Measurements from ENCODE around the gene EDA.
A peak's percentile ranks its signal among the peaks of the same experiment; 100 is the strongest.
"Not testable (repeated sequence)": the region's sequence is repeated elsewhere in the genome, so short reads cannot be mapped to it uniquely, and the experiment has no call there.

The EDA gene

DNA sequence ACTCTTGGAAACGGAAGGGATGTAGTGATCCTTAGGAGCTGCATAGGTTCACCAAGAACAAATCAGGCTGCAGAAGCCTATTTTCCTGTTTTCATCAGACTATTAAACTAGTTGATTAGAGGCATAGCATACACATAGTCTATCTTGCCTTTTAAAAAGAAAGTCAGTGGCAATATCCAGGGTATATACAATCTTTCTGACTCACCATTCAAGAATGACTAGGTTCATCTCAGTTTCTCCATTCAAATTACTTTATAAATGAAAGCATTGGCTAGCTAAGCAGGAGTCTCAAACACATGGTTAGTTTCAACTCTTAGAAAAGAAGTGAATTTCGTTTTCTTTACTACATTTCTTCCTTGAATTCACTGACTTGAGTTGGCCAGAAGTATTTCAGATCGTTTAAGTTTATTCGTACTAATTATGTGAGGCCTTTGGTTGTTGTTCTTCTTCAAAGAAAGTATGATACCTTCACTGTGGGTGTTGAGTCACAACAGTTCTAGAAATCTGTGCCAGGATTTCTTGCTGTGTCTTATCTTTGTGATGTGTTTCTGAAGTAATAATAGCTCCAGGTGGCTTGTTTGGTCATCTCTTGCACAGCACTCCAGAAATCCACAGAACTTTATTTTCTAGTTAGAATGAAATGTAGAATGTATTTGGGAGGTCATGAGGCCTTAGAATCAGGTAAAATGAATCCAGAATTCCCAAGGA is 345.6 kb downstream of the EDA start:
- peak; percentile 10 for DNase-seq

DNA sequence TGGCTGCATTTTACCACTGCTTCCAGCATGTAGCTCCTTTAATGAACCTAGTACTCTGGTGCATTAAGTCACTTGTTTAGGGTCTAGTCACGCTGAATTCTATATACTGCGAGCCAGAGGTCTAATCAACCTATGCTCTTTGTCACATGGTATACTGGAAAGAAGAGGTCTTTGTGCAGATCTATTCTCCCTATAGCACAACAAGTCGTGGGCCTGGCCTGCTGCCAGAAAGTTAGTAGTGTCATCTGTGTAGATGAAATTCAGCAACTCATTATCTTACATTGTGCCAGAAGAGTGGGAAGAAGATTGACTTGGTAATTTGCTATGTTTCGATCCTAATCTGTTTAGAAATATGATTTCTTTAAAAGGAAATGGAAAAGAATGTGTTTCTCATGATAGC is 353.0 kb downstream of the EDA start:
- peak; percentile 15 for DNase-seq

DNA sequence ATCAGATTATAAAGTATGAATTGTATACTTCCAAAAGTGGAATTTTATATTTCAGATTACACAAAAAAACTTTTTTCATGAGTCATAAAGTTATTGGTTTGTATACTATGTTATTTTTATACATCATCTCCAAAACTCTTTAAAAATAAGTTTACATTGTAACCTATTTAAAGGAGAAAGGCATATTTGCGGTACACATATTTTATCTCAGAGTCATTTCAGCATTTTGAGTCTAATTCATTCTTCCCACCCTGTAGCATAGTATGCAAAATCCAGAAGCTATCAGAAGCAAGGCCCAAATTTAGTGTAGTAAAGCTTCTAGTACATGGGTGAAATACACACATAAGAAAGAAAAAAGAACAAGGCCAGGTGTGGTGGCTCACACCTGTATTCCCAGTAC is 353.5 kb downstream of the EDA start:
- DNase-seq = no peak

DNA sequence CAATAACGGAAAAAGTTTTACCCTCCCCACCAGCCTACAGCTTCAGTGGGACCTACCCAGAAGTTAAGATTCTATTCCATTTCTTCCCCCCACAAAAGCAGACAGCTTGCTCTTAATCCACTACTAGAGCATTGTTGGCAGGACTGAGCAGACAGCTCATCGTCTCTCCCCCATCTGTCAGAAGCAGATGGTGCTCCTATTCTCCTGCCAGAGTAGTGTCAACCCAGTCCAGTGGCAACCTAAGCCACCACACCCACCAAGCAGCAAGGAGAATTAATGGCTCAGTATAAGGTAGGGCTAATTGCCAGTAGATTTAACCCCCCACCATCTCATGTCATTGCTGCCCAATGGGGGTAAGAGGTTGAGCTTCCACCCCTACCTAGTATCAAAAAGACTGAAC is 371.8 kb downstream of the EDA start:
- no peak for DNase-seq

DNA sequence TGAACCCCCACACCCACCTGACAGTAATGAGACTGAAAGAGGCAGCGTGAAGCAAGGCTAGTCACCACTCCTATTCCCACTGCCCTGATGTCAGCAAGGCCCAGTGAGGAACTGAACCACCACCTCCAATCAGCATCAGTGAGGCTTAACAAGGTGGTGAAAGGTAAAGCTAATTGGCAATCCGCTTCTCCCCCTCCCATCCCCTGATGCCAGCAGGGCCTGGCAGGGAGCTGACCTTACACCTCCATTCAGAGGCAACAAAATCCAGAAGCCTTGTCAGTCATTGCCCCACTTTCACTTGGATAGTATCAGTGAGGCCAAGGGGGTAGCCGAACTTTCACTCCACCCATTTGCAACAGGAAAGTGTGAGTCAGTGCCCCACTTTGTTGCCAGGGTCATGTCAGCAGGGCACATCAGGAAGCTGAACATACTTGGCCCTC is 373.1 kb downstream of the EDA start:
- no peak for DNase-seq

DNA sequence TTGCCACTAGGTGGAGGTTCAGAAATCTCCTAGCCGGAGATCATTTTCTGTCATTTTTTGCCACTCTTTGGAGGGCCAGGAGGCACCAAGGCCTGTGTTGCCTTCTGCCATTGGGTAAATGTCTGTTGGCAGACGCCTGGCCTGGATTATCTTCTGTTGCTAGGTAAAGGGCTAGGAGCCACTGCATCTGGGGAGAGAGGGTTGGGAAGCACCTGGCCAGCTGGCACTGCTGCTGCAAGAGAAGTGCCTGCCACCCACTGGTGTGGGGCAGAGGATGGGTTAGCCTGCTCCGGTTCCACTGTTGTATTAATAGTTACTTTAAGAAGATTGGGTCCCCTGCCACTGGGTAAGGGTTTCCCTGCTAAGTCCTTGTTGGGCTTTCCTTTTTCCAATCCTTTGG is 375.8 kb downstream of the EDA start:
- no peak for DNase-seq

DNA sequence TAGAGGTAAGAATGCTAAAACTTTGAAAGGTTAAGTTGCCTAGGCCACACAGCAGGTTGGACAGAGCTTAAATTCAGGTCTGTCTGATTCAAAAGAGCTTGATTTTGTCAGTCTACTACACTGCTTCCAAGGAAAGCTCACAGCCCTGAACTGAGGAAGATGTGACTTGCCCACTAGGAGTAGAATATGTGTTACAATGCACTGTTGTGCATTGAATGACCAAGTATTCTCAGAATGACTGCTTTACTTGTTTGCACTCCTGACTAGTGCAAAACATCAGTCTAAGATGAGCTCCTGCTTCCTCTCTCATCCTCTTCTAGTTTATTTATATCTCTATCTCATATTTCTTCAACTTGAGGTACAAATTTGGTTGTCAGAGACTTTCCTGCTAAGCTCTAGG is 377.6 kb downstream of the EDA start:
- DNase-seq = no peak

DNA sequence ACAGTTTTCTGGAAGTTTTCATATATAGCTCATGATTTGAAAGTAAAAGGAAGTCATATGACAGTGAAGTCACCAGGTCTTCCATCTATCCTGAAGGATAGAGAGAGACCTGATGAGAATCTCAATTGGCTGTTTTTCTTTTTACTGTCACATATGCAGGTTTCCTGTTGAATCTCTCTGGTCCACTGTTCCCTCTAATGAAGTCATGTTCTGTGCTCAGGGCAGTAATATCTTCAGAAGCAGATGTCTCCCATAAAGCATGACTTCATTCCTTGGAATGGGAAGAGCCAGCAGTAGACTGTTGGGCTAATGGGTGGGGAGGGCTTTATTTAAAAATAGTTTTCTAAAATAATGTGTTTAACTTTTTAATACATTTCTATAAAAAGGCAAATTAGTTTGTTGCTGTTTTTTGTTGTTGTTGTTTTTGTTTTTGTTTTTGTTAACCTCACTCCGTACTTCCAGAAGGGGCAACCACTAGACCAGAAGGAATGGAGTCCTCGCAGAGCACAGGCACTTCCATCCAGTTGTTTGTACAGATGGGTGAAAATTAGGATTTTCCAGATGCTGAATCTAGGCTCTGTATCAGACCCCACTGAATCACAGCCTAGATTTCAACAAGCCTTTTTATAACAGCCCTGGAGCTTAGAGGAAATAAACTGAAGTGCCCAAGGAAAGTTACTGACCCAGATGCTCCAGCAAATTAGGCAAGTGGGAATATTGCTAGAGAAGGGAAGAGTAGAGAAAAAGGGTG is 379.6 kb downstream of the EDA start:
- DNase-seq = no peak

DNA sequence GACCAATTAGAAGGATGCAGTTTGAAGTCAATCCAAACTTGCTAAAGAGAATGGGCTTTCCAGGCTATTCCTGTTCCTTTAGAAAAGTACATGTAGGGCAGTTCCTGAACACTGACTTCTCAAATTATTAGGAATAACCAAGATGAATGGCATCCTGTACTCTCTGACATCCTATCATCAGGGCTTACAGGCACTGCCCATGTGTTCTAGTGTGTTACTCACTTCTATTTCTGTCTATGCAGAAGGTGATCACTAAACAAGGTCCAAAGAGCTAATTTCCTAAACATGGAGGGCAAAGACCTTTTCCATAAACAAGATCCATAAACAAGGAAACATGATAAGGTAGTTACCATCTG is 380.2 kb downstream of the EDA start:
- no peak for DNase-seq

DNA sequence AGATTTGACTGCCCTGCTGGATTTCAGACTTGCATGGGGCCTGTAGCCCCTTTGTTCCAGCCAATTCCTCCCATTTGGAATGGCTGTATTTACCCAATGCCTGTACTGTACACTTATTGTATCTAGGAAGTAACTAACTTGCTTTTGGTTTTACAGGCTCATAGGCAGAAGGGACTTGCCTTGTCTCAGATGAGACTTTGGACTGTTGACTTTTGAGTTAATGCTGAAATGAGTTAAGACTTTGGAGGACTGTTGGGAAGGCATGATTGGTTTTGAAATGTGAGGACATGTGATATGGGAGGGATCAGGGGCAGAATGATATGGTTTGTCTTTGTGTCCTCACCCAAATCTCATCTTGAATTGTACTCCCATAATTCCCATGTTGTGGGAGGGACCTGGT is 382.4 kb downstream of the EDA start:
- not testable (repeated sequence) for DNase-seq

DNA sequence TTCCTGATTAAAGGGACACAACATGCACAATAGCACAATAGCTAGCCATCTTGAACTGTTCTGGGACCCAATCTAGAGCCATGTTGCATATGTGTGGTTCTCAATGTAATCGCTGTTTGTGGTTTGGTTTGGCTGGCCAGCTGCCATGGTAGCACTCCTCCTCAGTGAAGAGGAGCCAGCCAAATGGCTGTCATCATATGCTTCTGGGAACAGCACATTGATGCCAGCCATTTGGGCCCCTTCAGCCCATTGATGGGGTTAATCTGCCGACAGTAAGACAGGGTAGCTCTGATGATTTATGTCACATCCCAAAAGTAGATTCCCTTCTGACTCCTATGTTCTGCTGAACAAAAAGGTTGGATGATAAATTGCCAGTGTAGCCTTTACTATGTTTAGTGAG is 385.4 kb downstream of the EDA start:
- DNase-seq = peak; percentile 29

DNA sequence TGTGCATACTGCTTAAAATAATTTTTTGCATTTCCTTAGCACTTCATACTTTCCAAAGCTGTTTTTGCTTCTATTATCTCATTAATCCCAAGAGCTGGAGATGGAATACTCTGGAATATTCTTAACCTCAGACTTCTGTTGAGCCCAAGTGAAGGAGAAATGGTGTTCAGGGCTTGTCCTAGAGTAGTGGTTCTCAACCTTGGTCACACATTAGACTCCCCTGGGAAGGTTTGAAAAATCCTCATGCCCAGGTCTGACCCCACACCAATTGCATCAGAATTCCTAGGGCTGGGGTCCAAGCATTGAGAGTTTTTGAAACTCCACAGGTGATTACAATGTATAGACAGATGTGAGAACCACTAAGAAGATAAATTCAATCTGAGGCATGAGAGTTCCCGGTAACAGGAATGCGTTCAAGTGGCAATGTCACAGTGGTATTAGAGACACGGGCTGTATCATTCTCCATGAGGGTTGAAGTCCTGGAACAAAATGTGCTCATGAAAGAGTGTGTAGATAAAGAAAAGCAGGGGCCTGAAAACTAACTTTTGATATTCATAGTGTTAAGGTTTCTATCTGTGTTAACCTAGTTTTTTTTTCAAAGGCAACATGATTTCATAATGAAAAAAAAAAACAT is 385.9 kb downstream of the EDA start:
- DNase-seq = no peak

DNA sequence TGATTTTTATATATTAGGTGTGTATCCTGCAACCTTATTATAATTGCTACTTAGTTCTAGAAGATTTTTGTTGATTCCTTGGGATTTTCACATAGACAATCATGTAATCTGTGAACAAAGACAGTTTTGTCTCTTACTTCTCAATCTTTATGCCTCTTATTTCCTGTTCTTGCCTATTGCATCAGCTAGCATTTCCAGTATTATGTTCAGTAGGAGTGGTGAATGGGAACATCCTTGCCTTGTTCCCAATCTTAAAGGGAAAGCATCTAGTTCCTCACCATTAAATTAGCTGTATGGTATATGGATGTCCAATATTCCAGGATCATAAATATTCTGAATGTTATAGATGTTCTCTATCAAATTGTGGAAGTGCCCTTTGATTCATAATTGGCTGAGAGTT is 392.0 kb downstream of the EDA start:
- DNase-seq = no peak

DNA sequence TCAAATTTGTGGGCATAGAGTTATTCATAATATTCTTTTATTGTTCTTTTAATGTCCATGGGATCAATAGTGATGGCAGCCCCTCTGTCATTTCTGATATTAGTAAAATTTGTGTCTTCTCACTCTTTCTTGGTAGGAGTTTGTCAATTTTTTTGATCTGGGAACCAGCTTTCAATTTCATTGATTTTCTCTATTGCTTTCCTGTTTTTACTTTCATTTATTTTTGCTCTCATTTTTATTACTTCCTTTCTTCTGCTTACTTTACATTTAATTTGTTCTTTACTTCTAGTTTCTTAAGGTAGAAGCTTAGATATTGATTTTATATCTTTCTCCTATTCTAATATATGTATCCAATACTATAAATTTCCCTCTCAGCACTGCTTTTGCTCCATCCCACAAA is 393.1 kb downstream of the EDA start:
- DNase-seq = no peak

DNA sequence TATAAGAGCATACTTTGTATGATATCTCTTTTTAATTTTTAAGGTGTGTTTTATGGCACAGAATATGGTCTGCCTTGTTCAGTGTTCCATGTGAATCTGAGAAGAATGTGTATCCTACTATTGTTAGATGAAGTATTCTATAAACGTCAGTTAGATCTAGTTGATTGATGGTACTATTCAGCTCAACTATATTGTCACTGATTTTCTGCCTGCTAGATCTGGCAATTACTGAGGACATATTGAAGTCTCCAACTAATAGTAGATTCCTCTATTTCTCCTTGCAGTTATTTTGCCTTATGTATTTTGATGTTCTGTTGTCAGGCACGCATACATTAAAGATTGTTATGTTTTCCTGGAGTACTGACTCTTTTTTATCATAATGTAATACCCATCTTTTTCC is 394.1 kb downstream of the EDA start:
- no peak for DNase-seq

DNA sequence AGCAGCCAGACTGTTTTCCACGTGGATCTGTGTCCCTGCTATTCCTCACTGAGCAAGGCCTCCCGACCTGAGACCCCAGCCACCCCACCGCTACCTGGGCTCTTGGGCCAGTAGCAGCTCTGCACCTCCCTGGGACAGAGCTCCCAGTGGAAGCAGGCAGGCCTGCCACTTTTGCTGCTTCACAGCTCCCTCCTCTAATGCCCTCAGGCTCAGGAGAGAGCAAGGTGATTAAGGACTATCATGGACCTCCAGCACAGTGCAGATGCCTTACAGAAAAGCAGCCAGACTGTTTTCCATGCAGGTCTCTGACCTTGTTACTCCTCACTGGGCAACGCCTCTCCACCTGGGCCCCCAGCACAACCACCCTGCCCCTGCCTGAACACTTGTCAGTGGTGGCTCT is 396.8 kb downstream of the EDA start:
- DNase-seq = no peak

DNA sequence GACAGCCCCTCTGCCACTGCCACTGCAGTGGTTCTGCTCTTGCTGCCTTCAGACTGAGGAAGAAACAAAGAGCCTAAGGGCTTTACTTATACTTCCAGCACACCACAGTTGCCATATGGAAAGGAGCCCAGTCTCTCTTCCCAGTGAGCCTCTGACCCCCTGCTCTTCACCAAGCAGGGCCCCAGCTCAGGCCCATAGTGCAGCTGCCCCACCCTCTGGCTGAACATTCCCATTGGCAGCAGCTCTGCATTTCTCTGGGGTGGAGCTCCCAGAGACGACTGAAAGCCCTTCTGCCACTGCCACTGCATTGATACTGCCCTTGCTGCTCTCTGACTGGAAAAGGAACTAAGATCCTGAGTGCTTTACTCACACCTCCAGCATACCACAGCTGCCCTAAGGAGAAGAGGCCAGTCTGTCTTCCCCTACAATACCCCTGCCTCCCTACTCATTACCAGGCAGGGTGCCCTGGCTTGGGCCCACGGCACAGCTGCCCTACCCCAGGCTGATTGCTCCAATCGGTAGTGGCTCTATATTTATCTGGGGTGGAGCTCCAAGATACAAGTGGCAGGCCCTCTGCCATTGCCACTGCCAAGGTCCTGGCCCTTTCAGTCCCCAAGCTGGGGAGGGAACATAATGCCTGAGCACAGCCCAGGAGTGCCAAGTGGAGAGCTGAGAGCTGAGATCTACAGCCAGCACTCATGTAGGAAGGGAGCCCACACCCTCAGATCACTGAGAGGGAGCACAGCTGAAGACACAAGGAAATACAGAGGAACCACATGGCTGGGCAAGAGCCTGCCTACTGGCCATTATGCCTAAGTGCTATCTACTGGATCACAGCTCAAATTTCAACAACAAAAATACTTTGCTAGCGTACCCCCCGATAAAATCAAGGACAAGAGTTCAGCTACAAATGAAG is 397.8 kb downstream of the EDA start:
- no peak for DNase-seq

DNA sequence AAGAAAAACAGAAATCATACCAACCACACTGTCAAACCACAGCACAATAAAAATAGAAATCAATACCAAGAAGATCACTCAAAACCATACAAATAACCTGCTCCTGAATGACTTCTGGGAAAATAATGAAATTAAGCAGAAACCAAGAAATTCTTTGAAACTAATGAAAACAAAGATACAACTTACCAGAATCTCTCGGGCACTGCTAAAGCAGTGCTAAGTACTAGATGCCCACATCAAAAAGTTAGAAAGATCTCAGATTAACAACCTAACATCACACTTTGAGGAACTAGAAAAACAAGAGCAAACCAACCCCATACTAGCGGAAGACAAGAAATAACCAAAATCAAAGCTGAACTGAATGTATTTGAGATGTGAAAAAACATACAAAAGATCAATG is 400.6 kb downstream of the EDA start:
- DNase-seq = no peak

DNA sequence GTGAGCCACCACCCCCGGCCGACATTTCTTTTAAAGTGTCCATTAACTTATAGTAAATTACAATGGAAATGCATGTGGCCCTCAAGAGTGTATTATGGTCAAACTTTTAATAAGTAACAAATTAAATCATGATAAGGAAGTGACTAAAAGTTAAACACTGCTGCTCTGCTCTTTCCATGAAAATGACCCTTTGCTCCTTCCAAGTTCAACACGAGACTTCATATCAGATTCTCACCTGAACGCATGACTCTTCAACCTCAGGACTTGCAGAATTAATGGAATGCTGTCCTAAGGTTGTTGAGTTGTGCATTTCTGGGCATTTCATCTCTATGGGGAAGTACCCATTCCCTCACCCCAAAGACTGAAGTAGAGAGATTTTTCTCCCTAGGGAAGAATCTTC is 406.7 kb downstream of the EDA start:
- no peak for DNase-seq

DNA sequence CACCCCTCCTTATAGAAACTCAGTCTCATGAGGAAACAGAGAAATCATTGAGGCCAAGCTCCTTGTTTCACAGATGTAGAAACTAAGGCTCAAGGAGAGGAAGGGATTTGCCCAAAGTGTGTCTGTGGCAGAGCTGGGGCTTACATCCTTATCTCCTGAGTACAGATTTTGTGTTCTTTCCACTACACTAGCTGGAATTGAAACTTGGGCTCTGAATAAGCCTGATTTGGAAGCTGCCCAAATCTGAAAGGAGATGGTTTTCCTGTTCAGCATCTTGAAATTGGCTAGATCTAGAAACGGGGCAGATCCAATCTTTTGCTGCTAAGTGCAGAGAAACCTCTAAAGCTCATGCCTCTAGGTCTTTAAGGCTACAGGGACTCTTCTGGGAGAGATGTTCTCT is 409.6 kb downstream of the EDA start:
- DNase-seq = peak; percentile 43

DNA sequence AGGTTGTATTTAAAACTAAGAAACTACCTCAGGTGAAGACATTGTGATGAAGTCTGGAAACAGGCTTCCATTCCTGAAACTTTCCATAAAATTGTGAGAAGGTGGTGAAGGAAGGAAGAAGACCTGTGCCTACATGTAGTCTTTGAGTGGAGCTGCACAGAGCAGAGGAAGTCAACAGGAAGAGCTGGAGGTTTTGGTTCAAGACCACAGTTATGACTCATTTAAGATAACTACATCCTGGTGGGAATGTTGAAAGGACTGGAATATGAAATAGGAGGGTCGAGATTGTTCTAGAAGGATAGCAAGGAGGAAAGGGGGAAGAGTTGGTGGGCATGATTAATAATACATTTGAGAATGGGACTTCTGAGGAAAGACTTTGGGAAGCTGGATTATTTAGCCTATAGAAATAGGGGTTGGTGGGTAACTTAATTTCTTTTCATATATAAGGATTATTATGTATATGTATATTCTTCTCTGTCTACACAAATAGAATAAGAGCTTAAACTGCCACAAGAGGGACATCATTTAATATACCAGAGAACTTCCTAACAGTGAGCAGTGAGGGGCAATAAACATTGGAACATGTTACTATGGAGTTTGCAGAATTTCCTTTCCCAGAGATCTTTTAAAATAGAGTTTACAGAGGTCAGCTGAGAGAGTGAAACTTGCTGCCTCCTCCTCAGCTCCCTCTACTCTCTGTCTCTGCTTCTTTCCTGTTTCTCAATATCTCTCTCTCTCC is 410.4 kb downstream of the EDA start:
- peak; percentile 47 for DNase-seq

DNA sequence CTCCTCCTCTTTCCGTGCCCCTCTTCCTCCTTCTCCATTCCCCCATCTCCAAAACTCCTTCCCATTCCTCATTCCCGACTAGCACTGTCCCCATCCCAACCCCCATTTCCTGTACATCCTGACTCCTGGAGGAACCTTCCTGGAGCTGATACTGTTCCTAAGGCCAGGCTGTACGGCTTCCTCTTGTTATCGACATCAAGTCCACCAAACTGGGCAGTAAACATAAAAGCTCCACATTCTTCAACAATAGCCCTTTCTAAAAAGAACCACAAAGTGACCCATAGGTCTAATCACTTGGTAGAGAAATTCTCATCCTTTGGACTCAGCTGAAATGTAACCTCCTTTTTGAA is 410.9 kb downstream of the EDA start:
- DNase-seq = no peak

DNA sequence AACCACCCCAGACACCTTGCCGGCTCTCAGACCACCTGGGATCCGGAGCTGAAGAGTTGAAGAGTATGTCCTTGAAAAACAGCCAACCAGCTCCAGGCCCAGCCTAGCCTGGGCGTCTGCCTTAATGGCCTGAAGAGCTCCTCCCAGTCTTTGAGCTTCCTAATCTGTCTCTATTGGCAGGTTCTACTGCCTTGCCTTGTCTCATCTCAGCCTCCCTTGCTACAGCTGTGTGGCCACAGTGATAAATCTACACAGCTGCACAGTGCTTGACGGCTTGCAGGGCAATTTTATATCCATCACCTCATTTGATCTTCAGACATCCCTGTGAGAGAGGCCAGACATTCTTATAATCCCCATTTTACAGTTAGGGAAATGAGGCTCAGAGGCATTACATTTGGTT is 413.9 kb downstream of the EDA start:
- no peak for DNase-seq
